GM18519 (cell line): Measurements from ENCODE around the gene LRP5.
"Not testable (repeated sequence)": the region's sequence is repeated elsewhere in the genome, so short reads cannot be mapped to it uniquely, and the experiment has no call there.

Experiments
- ATAC-seq: cut with Tn5 transposase; IDR thresholded peaks from one replicate; pipeline ENCODE4 v1.9.1; 2021; ENCODE audit warnings: mild to moderate bottlenecking, moderate library complexity; ENCODE audit not compliant: unreplicated experiment, low FRiP score

The LRP5 gene

DNA sequence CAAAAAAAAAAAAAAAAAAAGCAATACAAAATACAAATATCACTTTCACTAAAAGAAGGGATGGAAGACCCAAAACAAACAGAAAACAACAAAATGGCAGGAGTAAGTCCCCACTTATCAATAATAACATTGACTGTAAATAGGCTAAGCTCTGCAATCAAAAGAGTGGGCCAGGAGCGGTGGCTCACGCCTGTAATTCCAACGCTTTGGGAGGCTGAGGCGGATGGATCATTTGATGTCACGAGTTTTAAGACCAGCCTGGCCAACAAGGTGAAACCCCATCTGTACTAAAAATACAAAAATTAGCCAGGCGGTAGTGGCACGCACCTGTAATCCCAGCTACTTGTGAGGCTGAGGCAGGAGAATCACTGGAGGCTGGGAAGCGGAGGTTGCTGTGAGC lies 138.3 kb downstream of the LRP5 start:
- no peak for ATAC-seq

DNA sequence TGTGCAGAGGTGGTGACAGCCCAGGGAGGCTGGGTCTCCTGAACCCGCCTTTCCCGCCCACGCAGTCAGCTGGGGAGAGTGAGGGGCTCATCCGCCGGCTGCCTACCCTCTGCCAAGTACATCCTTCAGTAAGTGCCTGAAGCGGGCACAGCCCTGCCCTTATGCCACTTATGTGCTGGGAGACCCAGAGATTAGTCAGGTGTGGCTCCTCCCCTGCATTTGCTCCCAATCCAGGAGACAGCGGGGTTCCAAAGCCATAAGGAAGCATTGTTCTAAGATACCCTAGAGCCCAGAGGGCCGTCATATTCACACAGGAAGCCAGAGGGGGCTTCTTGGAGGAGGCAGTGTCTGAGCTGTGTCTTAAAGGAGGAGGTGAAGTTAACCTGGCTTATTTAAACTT lies 142.4 kb downstream of the LRP5 start:
- ATAC-seq = no peak

DNA sequence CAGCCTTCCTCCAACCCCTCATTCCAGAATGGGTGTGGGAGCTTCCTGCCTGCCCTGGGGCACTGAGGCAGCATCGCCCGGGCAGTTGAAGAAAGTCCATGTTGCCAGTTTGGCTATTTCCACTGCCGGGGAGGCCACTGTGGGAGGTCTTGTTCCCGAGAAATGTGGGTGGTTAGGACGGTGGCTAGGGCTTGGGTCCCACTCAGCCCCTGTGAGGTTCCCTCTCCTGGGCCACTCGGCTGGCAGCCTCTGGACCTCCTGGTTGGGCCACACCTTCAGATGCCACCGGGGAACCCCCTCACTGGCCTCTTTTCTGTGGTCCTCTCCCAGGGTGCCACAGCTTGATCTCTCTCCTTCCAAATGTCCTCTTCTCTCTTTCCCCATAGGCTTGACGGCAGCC lies 143.1 kb downstream of the LRP5 start:
- no peak for ATAC-seq

DNA sequence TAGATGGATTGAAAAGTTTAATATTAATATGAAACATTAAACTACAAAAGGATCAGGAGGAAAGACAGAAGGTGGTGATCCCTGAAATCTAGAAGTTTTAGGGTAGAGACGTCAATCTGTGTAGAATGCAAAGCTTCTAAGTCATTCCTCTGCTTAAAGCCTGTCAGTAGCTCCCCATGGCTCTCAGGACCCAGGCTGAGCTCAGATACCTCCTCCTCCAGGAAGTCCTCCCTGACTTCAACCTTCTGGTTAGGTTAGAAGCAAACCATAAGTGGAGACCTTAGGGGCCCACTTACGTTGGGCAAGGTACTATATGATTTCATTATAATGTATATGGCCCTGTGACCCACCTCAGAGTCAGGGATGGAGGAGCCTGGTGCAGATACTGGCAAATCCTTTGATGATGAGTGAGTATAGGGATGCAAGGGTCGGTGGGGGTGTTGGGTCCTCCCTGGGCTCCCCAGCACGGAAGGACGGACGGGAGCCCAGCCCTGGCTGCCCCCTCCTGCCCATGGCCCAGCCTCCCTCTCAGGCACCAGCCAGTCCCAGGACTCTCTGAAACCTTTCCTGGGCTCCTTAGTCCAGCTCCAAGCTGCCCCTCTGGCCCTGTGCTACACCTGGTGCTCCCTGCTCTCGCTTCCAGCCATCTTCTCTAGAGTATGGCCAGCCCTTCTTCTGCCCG lies 145.0 kb downstream of the LRP5 start:
- ATAC-seq = no peak

DNA sequence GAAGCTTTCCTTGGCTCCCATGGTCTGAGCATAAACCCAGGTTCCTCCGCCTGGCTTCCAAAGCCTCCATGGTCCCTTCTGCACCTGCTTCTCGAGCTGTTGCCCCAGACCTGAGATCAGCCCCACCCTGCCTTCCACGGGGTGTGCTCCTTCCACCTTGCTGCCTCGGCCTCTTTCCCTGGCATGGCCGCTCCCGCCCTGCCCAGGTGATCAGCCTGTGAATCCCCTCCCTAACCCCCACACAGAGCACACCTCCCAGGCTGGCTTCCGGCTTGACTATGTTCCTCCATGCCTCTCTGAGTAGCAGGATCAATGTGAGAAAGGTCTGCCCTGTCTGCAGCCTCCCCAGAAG lies 145.5 kb downstream of the LRP5 start:
- no peak for ATAC-seq

DNA sequence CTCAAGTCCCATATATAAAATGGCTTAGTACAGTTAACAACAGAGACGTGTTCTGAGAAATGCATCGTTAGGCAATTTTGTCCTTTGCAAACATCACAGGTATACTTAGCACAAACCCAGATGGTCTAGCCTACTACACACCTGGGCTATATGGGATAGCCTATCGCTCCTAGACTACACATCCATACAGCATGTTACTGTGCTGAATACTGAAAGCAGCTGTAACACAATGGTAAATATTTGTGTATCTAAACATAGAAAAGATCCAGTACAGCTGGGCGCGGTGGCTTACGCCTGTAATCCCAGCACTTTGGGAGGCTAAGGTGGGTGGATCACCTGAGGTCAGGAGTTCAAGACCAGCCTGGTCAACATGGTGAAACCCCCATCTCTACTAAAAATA lies 145.9 kb downstream of the LRP5 start:
- ATAC-seq = not testable (repeated sequence)

DNA sequence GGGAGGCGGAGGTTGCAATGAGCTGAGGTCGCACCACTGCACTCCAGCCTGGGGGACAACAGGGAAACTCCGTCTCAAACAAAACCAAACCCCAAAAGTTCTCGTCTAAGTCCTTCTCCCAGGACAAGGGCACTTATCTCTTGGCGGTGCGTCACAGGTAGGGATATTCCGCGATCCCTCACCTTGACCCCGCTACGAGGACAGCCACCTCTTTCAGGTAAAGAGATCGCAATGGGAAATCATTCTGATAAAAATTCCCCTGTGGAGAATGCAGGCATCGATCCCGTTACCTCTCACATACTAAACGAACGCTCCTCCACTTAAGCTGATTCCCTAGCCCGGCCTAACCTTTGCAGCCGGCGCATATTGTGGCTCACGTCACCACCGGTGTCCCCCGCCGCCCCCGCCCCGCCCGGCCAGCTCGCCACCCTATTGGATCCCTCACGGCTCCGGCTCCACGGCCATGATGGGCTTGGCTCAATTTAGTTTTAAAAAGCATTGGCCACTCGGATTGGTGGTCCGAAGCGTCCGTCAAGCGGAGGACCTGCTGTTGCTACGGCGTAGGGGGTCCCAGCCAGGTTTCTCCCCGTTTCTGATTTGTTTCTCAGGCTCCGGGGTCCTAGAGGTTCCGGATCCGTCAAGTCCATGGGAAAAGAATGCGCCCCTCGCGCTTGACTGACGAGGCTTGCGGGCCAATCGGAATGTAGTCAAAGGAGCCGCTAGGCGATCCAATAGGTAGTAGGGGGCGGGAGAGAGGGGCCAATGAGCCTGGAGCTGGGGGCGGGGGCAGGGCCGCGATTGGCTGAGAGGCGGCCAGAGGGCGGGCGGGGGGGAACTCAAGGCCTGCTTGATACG lies 147.7 kb downstream of the LRP5 start:
- peak; percentile 64 for ATAC-seq

DNA sequence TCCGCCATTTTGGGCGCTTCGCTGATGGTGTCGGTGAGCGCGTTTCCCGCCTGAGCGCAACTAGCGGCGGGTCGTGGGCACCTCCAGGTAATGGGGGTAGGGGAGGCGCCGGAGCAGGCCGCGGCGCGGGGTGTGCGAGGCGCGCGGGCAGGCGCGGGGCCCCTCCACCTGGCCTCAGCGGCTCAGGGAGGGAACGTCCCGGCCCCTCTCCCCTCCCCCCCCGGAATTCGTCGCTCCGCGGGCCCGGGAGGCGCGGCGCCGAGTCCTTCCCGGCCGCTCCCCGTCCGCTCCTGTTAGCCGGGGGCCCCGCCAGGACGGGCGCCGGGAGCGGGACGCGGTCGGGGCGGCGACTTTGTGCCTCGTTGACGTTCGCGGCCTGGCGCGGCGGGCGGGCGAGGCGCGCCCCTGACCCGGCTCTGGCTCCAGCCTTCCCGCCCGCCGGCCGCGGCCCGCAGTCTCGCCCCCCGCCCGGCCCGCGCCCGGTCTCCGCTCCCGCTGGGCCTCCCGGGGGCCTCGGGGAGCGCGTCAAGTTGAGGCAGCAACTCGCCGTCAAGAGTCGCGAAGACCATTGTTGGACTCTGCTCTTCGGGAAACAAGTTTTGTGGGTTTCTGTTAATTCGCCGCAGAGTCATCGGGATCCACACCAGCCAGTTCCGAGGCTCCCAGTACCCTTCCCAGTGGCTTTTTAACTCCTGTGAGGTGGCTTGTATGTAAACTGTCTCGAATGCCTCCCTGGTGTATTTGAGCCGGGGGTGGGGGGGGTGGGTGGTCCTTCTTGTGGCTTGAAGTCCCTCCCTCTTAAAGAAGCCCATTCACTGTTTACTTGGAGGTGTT lies 148.6 kb downstream of the LRP5 start, which contains the start of gene PPP6R3:
Gene PPP6R3, plus strand, starts transcription at position 12 of the 834 bp plus-strand sequence. CDS start 76,913 bp downstream, outside the sequence.
- peak; percentile 24 for ATAC-seq

DNA sequence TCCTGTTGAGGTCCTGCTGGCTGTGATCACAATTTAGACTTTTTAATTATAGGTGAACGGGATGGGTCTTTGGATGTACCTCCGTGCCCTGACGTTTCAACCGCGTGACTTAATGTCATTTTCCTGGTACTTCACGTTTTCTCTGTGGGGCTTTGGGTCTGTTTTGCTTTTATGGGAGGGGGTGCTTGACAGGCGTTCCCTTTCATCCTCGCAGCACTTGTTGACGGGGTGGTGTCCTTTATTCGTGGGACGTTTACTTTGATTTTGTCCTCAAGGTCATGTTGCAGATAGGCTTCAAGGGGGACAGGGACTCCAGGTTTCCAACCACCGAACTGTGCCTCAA lies 149.2 kb downstream of the LRP5 start:
- no peak for ATAC-seq

DNA sequence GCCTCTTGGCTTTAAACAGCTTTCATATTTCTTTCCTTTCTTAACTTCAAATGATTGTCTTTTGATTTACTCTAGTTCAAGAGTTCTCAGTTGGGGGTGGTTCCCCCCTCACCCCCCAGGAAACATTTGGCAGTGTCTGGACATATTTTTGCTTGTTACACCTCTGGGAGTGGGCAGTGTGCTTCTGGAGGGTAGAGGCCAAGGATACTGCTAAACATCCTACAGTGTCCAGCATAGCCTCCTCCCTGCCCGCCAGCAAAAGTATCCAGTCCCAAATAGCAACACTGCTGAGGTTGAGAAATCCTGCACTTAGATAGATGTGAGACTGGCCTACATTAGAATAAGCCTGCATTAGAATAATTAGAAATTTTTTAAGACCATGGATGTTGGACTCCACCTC lies 151.3 kb downstream of the LRP5 start:
- ATAC-seq = no peak

DNA sequence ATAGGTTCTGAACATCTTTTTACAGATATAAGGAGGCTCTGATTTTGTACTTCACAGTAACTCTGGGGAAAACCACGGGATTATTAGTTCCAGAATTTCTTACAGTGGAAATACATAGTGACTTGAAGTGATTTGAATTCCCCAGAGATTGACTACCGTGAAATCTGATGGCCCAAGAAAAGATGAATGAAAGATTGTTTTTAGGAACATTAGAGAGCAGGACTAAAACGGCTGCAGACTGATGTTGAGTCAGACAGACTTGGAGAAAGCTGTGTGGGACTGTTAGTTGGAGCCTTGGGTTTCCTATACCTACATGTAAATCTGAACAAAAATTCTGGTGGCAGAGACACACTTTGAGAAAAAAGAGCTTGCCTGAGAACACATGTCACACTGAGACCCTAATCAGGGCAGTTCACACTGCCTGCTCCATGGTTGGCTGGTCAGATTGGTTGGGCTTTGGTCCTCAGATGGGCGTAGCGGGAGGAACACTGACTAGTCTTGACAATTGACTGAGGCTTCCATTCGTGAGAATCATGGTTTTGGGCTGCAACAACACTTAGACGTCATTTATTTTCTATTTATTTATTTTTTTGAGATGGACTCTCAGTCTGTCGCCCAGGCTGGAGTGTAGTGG lies 154.9 kb downstream of the LRP5 start:
- no peak for ATAC-seq

DNA sequence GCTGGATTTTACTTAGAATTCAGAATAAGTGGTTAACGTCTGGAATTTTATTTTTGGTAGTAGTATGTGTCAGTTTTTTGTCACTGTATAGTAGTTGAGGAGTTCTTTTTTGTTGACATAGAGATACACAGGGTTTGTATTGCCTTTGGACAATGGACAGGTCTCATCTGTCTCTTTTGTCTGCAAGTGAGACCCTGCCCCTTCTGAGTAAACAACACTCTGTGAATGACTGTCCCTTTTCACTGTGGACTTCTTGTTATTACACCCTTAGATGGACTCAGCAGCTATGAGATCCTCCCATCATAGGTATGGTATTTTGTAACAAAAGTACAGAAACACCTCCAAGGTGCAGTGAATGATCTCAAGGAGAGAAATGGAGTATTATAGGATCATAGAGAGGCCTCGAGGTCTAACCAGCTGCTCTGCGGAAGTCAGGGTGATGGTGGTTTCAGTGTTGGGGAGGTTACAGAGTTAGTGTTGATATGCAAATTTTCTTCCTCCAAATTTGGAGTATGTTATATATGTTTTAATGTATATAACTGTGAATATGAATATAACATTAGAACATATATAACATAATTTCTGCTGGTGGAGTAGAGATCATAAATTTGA lies 155.9 kb downstream of the LRP5 start:
- no peak for ATAC-seq

DNA sequence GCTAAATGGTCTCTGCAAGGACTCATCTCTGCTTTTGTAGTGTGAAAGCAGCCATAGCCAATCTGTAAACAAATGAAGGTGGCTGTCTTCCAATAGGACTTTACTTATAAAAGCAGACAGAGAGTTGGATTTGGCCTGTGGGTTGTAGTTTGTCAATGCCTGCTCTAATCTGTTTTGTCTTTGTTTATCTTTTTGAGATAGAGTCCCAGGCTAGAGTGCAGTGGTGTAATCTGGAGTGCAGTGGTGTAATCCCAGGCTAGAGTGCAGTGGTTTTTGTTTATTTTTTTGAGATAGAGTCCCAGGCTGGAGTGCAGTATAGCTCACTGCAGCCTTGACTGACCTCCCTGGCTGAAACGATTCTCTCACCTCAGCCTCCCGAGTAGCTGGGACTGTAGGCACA lies 156.7 kb downstream of the LRP5 start:
- no peak for ATAC-seq

DNA sequence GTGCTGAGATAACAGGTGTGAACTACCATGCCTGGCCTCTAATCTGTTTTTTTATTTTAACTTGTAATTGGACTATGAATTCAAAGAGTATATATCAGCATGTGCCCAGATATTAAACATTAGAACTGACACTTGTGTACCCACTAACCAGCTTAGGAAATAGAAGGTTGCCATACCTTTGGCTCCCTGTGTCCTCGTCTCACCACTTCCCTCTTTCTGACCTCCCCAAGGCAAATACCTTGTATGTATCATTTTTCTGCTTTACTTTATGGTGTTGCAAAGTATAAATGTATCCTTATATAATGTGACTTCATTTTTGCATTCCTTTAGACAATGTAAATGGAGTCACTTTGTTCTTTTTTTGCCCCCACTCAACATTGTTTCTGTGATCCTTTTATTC lies 157.3 kb downstream of the LRP5 start:
- no peak for ATAC-seq

DNA sequence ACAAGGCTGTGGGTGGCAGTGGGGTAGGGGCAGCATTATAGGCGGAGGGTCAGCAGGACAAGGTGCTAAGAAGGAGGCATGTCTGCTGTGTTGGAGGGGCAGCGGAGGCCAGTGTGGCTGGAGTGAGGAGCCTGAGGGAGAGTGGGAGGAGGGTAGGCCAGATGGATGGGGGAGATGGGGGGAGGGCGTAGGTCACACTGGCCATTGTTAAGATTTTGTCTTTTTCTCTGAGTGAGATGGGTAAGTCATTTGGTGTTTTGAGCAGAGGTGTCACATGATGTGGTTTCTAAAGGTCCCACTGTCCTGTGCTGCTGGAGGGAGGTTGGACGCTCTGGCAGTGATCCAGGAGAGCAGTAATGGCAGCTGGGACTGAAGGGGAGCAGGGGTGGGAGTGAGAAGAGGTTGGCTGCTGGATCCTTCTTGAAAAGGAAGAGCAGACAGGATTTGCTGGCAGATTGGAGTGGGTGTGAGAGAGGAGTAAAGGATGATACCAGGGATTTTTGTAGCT lies 158.0 kb downstream of the LRP5 start:
- no peak for ATAC-seq

DNA sequence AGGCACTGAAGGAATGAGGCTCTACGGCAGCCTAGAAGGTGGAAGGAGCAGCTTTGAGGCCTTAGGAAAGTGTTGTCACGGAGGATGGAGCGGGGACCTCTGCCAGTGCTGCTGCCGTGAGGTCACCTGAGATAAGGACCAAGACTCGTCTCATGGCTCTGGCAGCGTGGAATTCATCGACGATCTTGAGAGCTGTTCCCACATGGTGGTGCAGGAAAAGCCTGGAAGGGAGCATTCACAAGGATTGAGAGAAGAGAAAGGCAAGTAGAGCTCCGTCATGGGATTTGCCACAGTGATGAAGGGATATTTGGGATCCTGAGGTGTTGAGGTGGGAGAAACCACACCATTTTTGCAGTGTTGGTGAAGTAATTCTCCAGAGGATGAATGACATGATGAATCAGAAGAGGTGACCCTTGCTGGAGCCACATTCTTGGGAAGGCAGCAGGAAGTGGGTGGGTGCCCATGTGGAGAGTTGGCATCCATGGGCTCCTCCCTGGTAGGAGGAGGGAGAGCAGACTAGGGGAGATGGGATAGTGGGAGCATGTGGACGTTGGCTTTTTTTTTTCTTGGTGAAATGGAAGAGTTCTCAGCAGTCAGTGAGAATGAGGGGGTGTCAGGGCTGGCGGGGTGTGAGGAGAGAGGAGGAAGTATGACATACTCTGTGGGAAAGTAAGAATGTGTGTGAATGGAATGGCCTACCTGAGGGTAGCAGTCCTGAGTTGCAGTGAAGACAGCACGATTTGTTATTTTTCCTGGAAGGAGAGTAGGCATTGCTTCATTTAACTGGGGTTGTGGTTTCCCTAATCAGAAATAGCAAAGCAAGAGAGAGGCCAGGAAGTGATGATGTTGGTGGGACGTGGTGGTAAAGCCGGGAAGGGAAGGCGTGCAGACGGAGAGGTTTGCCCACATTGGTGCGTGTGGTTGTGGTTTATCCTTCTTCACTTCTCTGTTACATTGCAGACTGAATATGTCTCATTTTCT lies 159.3 kb downstream of the LRP5 start:
- ATAC-seq = no peak

DNA sequence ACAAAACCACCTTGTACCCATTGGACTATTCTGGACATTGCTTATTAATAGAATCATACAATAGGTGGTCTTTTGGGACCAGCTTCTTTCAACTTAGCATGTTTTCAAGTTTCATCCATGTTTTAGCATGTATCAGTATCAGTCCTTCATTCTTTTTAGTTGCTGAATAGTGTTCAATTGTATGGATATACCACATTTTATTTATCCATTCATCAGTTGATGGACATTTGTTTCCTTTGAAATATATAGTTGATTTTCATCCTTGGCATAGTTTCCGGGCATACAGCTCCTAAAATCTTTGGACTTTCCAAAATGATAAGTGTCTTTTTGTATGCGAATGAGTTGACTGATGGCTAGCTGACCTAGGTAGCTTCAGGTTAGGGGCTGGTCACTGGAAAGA lies 160.4 kb downstream of the LRP5 start:
- no peak for ATAC-seq

DNA sequence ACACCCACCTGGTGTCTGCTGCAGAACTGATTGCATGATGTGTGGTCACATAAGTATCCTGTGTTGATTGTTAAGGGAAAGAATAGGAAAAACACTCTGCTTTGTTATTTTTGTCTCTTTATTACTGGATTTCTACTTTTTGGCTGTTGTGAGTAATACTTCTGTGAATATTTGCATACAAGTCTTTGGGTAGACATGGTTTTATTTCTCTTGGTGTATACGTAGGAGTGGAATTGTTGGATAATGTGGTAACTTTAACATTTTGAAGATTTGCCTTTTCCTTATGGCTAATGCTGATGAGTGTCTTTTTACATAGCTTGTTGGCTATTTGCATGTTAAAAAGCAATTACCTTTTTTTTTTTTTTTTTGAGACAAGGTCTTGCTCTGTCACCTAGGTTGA lies 161.3 kb downstream of the LRP5 start:
- no peak for ATAC-seq

DNA sequence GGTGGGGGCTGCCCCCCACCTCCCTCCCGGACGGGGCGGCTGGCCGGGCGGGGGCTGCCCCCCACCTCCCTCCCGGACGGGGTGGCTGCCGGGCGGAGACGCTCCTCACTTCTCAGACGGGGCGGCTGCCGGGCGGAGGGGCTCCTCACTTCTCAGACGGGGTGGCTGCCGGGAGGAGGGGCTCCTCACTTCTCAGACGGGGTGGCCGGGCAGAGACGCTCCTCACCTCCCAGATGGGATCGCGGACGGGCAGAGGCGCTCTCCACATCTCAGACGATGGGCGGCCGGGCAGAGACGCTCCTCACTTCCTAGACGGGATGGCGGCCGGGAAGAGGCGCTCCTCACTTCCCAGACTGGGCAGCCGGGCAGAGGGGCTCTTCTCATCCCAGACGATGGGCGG lies 163.2 kb downstream of the LRP5 start:
- not testable (repeated sequence) for ATAC-seq
